ENCODE measurements around the gene PRPF8.
"Not testable (repeated sequence)": the region's sequence is repeated elsewhere in the genome, so short reads cannot be mapped to it uniquely, and the experiment has no call there.

PRPF8 gene

DNA sequence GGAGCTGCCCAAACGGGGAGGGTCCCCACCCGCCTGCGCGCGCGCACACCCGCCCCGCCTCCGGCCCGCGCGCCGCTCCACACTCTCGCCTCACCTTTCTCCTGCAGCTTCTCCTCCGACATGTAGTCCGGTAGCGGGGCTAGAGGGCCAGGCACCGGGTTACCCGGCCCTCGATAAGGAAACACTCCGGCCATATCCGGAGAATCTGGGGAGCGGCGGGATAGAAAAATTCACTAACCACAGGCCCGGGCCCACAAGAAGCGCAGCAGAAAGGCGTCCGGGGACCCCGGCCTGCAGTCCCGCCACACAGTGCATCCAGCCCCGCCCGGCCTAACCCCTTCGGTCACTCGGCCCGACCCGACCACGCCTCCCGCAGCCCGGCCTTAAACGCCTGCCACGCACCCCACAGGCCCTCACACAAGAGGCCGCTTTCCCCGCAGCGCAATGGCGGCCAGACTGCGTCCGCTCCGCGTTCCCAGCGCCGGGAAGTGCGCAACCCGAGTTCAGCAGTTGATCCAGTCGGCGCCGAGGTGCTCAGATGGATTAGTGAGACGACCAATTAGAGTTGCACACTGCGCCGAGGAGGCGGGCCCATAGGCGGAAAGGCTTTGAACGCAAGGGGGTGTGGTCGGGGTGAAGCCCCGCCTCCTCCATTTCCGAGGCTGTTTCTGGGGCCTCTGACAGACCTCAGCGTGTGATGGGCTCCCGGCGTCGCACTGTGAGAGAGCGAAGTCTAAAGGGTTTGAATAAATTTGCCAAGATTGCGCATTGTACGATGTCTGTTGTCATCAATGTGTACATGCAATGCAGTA, at the start of gene PRPF8:
Gene PRPF8, minus strand, starts transcription at position 490 of the 812 bp plus-strand sequence. Its CDS starts 296 bp downstream, at position 194.
- DNase-seq = peak; percentile 98

DNA sequence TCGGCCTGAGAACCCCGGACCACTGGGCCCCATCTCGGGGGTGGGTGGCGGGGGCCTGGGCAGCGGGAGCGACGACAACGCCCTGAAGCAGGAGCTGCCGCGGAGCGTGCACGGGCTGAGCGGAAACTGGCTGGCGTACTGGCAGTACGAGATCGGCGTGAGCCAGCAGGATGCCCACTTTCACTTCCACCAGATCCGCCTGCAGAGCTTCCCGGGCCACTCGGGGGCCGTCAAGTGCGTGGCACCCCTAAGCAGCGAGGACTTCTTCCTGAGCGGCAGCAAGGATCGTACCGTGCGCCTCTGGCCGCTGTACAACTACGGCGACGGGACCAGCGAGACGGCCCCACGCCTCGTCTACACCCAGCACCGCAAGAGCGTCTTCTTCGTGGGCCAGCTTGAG, 49.1 kb upstream of the PRPF8 start:
- no peak for DNase-seq

DNA sequence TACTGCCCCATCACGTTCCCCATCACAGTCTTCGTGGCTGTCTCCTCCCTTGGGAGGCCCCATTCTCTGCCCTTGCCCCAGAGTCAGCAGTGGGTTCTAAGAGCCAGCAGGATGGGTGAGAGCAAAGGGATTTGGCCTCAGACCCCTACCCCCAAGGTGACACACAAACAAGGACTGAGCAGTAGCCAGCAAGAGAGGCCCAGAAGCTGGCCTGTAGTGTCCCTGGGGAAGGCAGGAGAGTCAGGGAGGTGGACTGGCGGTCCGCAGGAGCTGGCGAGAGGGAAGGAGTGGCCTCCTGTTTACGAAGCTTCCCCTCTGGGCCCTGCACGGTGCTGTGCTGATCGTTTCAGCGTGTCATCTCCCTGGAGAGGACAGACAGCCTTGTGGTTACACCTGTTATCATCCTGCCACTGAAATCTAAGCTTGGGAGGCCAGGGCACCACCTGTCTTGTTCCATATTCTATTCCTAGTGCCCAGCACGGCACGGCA, 48.2 kb upstream of the PRPF8 start:
- DNase-seq = no peak

DNA sequence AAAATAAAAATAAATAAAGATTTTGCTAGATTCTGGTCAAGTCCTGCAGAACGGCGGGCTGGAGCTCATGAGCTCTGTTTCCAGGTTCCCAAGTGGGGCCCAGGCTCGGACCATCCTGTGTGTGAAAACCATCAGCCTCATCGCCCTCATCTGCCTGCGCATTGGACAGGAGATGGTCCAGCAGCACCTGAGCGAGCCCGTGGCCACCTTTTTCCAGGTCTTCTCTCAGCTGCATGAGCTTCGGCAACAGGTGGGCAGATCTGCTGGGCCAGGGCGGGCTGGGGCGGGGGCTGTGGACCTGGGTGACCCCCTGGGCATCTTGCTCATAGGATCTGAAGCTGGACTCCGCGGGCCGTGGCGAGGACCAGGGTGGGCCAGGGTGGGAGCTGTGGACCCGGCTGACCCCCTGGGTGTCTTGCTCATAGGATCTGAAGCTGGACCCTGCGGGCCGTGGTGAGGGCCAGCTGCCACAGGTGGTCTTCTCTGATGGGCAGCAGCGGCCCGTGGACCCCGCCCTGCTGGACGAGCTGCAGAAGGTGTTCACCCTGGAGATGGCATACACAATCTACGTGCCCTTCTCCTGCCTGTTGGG, 47.7 kb upstream of the PRPF8 start:
- no peak for DNase-seq

DNA sequence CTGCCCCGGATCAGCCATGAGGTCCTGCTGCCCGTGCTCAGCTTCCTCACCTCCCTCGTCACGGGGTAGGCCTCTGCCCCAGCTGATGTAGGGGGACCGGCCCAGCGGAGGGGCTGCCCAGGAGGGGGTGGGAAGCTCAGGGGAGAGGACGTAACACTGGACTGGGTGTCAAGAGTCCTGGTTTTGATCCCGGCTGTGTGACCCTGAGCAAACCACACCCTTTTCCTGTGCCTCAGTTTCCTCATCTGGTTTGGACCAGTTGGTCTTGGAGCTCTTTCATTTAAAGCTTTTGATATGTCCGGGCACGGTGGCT, 46.5 kb upstream of the PRPF8 start:
- no peak for DNase-seq

DNA sequence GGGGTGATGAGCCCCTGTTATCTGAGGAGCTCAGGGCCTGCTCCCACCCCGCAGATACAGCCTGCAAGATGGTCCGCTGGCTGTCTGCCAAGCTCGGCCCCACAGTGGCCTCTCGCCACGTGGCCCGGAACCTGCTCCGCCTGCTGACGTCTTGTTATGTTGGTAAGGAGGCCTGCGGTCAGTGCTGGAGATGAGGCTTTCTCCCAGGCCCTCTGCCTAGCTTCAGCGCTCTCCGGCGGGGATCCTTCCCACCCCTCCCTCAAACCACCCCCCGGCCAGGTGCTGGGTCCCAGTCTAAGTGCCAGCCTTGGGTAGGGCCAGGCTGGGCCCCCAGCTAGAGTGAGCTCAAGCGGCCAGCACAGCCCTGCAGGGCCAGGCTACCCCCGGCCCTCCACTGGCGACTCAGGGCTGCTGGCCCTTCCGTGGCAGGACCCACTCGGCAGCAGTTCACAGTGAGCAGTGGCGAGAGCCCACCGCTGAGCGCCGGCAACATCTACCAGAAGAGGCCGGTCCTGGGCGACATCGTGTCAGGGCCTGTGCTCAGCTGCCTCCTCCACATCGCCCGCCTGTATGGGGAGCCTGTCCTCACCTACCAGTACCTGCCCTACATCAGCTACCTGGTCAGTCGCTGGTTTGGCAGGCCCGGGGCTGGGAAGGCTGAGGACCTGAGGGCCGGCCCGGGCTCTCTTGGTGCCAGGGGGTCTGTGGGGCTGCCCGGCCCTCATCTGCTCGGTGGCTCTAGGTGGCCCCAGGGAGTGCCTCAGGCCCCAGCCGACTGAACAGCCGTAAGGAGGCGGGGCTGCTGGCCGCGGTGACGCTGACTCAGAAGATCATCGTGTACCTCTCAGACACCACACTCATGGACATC, 45.9 kb upstream of the PRPF8 start:
- peak; percentile 98 for DNase-seq

DNA sequence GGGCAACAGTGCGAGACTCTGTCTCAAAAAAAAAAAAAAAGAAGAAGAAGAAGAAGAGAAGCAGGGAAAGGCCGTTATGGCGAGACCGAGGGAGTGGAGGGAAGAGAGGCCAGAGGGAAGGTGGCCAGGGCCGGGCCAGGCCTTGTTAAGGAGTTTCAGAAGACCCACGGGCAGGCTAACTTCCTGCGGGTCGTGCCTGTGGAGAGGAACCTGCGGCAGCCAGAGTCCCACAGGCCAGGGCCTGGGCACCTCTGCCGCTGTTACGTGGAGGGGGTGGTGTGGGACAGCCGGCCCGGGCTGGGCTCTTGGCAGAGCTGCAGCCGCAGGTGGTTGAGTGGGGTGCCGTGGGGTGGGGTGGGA, 45.3 kb upstream of the PRPF8 start:
- no peak for DNase-seq

DNA sequence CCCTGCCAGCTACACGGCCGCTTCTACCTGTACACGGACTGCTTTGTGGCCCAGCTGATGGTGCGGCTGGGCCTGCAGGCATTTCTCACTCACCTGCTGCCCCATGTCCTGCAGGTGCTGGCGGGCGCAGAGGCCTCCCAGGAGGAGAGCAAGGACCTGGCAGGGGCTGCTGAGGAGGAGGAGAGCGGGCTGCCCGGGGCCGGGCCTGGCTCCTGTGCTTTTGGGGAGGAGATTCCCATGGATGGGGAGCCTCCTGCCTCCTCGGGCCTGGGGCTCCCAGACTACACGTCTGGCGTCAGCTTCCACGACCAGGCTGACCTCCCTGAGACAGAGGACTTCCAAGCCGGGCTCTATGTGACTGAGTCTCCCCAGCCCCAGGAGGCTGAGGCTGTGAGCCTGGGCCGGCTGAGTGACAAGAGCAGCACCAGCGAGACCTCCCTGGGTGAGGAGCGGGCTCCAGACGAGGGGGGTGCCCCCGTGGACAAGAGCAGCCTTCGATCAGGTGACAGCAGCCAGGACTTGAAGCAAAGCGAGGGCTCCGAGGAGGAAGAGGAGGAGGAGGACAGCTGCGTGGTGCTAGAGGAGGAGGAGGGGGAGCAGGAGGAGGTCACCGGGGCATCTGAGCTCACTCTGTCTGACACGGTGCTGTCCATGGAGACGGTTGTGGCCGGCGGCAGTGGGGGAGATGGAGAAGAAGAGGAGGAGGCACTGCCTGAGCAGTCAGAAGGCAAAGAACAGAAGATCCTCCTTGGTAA, 43.4 kb upstream of the PRPF8 start:
- DNase-seq = no peak

DNA sequence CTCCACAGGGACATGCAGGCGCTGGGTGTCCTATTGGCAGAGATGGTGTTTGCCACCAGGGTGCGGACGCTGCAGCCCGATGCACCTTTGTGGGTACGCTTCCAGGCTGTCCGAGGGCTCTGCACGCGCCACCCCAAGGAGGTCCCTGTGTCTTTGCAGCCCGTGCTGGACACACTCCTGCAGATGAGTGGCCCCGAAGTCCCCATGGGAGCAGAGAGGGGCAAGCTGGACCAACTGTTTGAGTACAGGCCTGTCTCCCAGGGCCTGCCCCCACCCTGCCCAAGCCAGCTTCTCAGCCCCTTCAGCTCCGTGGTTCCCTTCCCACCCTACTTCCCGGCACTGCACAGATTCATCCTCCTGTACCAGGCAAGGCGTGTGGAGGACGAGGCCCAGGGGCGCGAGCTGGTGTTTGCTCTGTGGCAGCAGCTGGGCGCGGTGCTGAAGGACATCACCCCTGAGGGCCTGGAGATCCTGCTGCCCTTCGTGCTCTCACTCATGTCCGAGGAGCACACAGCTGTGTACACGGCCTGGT, 42.7 kb upstream of the PRPF8 start:
- no peak for DNase-seq

DNA sequence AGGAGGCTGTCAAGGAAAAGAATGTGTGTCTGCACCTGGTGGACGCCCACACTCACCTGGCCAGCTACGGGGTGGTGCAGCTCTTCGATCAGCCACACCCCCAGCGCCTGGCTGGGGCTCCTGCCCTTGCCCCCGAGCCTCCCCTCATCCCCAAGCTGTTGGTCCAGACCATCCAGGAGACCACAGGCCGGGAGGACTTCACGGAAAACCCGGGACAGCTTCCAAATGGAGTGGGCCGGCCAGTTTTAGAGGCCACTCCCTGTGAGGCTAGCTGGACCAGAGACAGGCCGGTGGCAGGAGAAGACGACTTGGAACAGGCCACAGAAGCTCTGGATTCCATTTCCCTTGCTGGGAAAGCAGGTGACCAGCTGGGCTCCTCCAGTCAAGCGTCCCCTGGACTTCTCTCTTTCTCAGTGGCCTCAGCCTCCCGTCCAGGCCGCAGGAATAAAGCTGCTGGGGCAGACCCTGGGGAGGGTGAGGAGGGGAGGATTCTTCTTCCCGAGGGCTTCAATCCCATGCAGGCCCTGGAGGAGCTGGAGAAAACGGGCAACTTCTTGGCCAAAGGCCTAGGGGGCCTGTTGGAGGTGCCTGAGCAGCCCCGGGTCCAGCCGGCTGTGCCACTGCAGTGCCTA, 42.1 kb upstream of the PRPF8 start:
- no peak for DNase-seq

DNA sequence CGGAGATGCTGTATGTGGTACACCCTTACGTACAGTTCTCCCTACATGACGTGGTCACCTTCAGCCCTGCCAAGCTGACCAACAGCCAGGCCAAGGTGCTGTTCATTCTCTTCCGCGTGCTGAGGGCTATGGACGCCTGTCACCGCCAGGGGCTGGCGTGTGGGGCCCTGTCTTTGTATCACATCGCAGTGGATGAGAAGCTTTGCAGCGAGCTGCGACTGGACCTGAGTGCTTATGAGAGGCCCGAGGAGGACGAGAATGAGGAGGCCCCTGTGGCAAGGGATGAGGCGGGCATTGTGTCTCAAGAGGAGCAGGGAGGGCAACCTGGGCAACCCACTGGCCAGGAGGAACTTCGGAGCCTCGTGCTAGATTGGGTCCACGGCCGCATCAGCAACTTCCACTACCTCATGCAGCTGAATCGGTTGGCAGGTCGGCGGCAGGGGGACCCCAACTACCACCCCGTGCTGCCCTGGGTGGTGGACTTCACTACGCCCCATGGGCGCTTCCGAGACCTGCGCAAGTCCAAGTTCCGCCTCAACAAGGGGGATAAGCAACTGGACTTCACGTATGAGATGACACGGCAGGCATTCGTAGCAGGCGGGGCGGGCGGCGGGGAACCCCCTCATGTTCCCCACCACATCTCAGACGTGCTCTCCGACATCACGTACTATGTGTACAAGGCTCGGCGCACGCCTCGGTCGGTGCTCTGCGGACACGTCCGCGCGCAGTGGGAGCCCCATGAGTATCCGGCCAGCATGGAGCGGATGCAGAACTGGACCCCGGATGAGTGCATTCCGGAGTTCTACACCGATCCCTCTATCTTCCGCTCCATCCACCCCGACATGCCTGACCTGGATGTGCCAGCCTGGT, 41.2 kb upstream of the PRPF8 start:
- no peak for DNase-seq

DNA sequence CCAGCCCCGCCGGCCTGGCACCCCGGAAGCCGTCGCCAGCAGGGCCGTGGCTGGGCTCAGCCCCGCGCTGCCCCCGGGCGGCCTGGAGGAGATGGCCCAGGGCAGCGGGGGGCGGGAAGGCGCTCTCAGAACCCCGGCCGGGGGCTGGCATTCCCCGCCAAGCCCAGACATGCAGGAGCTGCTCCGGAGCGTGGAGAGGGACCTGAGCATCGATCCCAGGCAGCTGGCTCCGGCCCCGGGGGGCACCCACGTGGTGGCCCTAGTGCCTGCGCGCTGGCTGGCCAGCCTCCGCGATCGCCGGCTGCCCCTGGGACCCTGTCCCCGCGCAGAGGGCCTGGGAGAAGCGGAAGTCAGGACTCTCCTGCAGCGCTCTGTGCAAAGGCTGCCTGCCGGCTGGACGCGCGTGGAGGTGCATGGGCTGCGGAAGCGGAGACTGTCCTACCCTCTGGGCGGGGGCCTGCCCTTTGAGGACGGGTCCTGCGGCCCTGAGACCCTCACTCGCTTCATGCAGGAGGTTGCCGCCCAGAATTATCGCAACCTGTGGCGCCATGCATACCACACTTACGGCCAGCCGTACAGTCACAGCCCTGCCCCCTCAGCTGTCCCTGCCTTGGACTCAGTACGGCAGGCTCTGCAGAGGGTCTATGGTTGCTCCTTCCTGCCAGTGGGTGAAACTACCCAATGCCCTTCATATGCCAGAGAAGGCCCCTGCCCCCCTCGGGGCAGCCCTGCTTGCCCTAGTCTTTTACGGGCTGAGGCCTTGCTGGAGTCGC, 40.4 kb upstream of the PRPF8 start:
- peak; percentile 19 for DNase-seq

DNA sequence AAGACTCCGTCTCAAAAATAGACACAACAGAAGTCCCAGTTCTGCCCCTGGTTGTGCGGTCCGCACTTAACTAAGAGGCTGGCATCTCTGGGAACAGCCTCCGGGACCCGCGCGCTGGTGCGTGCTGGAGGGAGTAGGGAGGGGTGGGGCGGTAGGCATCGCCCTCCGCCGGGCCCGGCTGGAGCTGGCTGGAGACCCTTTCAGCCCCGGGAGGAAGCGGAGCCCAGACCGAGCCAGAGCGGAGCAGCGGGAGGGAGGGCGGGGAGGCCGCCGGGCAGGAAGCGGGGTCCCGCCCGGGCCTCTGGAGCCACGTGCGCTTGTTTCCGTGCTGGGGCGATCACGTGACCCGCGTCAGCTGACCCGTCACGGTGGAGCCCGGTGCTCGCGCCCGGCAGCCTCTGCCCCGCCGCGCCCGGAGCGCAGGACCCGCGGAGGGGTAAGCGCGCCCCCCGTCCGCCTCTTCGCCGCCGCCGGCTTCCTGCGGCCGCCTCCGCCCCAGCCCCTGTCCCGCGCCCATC, 39.7 kb upstream of the PRPF8 start, which contains the start of gene WDR81:
Gene WDR81, plus strand, starts transcription at position 354 of the 518 bp plus-strand sequence. CDS start 256 bp downstream, outside the sequence.
- DNase-seq = peak; percentile 84

DNA sequence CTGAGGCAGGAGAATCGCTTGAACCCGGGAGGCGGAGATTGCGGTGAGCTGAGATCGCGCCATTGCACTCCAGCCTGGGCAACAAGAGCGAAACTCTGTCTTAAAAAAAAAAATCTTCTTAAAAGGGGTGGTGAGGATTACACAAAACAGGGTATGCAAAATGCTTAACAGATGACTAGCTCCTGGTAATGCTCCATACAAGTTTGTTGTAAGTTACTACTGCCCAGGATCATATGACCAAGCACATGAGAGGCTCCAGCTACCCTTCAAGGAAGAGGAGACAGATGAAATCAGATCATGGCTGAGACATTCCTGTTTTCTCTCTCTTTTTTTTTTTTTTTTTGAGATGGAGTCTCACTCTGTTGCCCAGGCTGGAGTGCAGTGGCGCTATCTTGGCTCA, 37.4 kb upstream of the PRPF8 start:
- DNase-seq = not testable (repeated sequence)

DNA sequence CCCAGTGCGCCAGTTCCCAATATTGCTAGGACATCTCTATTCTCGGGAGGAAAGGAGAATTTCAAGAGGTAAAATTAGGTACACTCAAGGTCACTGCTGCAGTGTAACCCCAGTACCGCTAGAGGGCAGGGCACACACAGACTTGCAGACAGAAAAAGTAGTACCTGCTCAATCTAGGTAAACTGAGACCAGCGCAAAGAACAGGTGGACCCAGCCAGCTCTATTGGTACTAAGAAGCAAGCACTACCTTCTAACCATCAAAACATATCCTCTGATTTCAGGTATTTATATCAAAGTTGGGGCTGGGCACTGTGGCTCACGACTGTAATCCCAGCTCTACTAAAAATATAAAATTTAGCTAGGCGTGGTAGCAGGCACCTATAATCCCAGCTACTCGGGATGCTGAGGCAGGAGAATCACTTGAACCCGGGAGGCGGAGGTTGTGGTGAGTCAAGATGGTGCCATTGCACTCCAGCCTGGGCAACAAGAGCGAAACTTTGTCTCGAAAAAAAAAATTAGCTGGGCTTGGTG, 36.3 kb upstream of the PRPF8 start:
- DNase-seq = peak; percentile 74

DNA sequence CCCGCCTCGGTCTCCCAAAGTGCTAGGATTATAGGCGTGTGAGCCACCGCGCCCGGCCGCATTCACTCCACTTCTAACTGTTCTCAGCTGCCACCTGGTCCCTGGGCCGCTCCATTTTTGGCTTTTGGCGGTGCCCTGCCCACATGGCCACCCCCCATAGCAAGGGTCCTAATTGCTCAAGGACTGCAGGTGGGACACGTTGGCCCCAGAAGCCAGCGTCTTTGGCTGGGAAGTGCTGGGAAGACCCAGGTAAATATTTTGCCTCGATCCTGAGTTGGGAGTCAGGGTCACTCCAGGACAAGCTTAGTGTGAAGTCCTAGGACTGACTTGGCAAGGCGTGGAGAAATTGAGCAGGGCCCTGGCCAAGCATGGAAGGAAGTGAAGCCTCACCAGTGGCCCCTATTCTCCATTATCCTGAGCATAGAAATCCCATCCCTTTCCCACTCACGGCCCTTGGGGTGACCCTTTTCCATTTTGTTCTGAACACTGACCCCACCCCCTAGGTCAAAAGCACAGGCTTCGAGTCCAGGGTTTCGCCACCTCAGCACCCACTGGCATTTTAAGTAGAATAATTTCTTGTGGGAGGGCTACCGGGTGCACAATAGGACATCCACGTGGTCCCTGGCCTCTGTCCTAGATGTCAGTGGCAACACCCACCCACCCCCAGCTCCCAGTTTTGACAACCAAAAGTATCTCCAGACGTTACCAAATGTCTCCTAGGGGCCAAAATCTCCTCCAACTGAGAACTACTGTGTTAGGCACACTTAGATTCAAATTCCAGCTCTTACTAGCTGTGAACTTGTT, 33.9 kb upstream of the PRPF8 start:
- DNase-seq = no peak

DNA sequence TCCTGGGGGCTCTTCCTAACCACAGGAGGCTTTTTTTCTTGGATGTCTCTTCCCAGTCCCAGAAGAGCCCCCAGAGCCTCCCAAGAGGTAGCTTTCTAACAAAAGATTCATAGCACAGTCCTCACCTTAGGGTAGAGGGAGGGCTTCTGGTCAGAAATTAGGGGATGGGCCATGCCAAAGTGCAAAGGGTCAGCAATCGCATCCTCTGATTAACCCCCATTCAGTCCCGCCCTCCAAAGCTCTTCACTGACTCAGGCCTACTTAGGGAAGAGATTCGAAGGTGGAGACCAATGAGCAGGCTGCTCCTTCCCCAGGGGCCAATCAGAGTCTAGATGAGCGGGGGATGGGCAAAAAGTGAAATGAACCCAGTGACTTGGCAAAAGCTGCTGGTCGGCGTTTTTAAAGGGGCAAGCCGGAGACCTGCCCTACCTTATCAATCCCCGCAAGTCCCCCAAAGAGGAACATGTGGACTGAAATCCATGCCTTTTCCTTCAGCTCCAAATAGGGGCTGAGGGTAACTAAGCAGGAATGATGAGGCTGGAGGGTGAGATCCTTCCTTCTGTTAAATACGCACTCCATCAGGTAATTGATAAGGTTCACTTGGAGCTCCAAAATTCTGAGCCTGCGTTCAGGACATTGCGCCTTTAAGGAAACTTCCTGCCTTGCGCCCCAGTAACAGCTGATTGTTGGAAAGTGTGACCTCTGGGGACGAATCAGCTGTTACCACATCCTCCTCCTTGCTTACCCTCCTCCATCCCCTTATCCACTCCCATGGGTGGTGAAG, 32.4 kb upstream of the PRPF8 start:
- DNase-seq = peak; percentile 99
